Smooth muscle cell (in vitro differentiated cells): ENCODE measurements around the gene TNIK. TPM values are rescaled to one million over a fixed set of nuclear protein-coding genes. Genes with fewer than 3 reads are reported as not detected.

Experiments
- DNase-seq: peaks from one replicate; lab custom pipeline; 2025; ENCODE audit not compliant: unreplicated experiment; lab: John Stamatoyannopoulos, UW
- H2AFZ ChIP-seq: fragments of 200-600 bp; sonication (generic); 2 replicates; pipeline ENCODE4 v1.6.0; 2016; ENCODE audit warnings: antibody characterized with exemption, low read depth, mild to moderate bottlenecking
- H3F3A ChIP-seq: fragments of 200-600 bp; sonication (generic); 2 replicates; pipeline ENCODE4 v1.6.0; 2017; ENCODE audit warnings: antibody characterized with exemption, low read depth
- H3K27ac ChIP-seq: fragments of 200-600 bp; sonication (generic); 2 replicates; pipeline ENCODE4 v1.5.1; 2016; ENCODE audit warnings: low read depth, mild to moderate bottlenecking
- H3K27me3 ChIP-seq: fragments of 200-600 bp; sonication (generic); 2 replicates; pipeline ENCODE4 v1.6.1; 2016; ENCODE audit warnings: low read depth, mild to moderate bottlenecking
- H3K36me3 ChIP-seq: fragments of 200-600 bp; sonication (generic); 2 replicates; pipeline ENCODE4 v1.5.1; 2016; ENCODE audit warnings: low read depth
- H3K4me1 ChIP-seq: fragments of 200-600 bp; sonication (generic); 2 replicates; pipeline ENCODE4 v1.5.1; 2016; ENCODE audit warnings: low read depth
- H3K4me2 ChIP-seq: fragments of 200-600 bp; sonication (generic); 2 replicates; pipeline ENCODE4 v1.6.0; 2016; ENCODE audit warnings: mild to moderate bottlenecking
- H3K4me3 ChIP-seq: fragments of 200-600 bp; sonication (generic); 2 replicates; pipeline ENCODE4 v1.5.1; 2016; ENCODE audit warnings: mild to moderate bottlenecking
- H3K79me2 ChIP-seq: fragments of 200-600 bp; sonication (generic); 2 replicates; pipeline ENCODE4 v1.6.0; 2016; ENCODE audit warnings: low read depth, mild to moderate bottlenecking
- H3K9ac ChIP-seq: fragments of 200-600 bp; sonication (generic); 2 replicates; pipeline ENCODE4 v1.6.0; 2016; ENCODE audit warnings: low read depth
- H3K9me3 ChIP-seq: fragments of 200-600 bp; sonication (generic); replicated peaks from 2 replicates; pipeline ENCODE4 v1.5.1; 2016; ENCODE audit warnings: low read depth
- H4K20me1 ChIP-seq: fragments of 200-600 bp; sonication (generic); 2 replicates; pipeline ENCODE4 v1.6.0; 2016; ENCODE audit warnings: low read depth
- WGBS: methylation state at CpG from one replicate; pipeline ENCODE4 v1.1.7; 2016; ENCODE audit warnings: low lambda C conversion rate; 5-methylcytosine and 5-hydroxymethylcytosine counted together
- polyA plus RNA-seq: library from polyadenylated mRNA; unstranded; fragments of >200 nt; fragmentation: Nextera tagmentation; extraction: Ambion mirVana; gene quantifications from 2 replicates; pipeline ENCODE4 v1.2.1, GENCODE V29; 2016
- total RNA-seq: library from RNA; depleted of rRNA; stranded (reverse); fragments of >200 nt; gene quantifications from 2 replicates; pipeline ENCODE4 v1.2.3, GENCODE V29; 2014
- TF ChIP-seq, protein P1 (sequence below): fragments of 200-600 bp; sonication (generic); IDR thresholded peaks from 2 replicates; pipeline ENCODE4 v1.5.1; 2017; ENCODE audit warnings: borderline replicate concordance, mild to moderate bottlenecking, antibody characterized with exemption; ENCODE audit not compliant: insufficient read depth, poor library complexity, severe bottlenecking

Gene TNIK
- total and polyA plus RNA-seq, 2 experiments from 2014 or later = 10.4 to 12.5 TPM

DNA sequence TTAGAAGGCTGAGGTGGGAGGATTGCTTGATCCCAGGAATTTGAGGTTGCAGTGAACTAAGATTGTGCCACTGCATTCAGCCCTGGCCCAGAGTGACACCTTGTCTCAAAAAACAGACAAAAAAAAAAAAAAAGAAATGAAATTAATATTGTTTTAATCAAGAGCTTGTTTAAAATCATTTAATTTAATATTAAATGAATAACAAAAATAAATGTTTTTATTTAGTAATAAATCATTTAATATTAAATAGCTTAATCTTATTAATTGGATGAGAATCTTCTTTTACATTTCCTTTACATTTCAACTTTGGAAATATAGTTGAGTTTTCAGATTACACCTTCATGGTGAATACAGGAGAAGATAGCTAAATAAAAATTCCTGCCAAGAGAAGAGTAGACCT, 29.7 kb downstream of the TNIK start:
- Histone ChIP-seq H3K9me3 (no peaks in the 10 kb centered on the region), H4K20me1 (peaks cover 13% of the 10 kb centered on the region), H3K36me3 (no peaks in the 10 kb centered on the region), H3K4me1 (peaks cover 16% of the 10 kb centered on the region), H3K79me2 (peaks cover 47% of the 10 kb centered on the region), H2AFZ (no peak overlapping the region), H3K4me2 (no peak overlapping the region), H3K27me3 (no peaks in the 10 kb centered on the region), H3K27ac (no peak overlapping the region), H3F3A (no peaks in the 10 kb centered on the region), H3K4me3 (no peak overlapping the region), H3K9ac (no peak overlapping the region)
- TF ChIP-seq, protein P1, sequence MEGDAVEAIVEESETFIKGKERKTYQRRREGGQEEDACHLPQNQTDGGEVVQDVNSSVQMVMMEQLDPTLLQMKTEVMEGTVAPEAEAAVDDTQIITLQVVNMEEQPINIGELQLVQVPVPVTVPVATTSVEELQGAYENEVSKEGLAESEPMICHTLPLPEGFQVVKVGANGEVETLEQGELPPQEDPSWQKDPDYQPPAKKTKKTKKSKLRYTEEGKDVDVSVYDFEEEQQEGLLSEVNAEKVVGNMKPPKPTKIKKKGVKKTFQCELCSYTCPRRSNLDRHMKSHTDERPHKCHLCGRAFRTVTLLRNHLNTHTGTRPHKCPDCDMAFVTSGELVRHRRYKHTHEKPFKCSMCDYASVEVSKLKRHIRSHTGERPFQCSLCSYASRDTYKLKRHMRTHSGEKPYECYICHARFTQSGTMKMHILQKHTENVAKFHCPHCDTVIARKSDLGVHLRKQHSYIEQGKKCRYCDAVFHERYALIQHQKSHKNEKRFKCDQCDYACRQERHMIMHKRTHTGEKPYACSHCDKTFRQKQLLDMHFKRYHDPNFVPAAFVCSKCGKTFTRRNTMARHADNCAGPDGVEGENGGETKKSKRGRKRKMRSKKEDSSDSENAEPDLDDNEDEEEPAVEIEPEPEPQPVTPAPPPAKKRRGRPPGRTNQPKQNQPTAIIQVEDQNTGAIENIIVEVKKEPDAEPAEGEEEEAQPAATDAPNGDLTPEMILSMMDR = no peak
- no peak for DNase-seq

DNA sequence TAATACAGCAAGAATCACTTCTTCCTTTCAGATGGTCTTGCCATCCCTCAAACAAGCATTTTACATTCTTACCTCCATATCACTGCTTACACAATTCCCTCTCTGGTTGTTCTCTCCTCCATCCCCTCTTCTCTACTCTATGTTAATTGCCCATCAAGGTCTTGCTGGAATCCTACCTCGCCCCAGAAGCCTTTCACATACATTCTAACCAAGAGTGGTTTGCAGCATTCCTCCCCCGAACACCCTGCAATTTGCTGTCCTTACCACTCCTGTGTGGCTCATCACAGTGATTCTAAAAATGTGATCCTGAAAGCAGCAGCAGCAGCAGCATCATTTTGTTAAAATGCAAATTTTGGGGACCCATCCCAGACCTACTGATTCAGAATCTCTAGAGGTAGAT, 30.6 kb downstream of the TNIK start:
- DNase-seq = no peak
- TF ChIP-seq, protein P1 = no peak
- peaks cover 38% of the 10 kb centered on the region for H3K79me2 ChIP-seq

DNA sequence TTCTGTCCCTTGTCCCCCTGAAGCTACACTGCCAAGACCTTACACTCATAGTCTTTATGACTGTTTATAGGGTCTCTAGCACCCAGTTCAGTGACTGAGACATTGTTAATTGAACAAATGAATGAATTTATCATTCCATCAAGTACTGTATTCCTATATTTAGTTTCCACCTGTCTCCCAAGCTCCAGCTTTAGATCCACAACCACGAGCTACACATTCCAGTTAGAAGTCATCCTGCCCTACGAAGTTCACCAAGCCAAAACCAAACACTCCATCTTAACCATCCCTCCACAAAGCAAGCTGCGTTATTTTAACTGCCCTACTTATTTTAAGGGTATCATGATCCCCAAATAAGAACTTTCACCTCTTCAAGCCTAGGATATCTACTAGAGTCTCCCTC, 31.3 kb downstream of the TNIK start:
- no peaks in the 10 kb centered on the region for H3K9me3 ChIP-seq
- TF ChIP-seq, protein P1 = no peak
- no peaks in the 10 kb centered on the region for H3K36me3 ChIP-seq
- WGBS = 91% methylated on average over 3 of the region's 3 CpGs
- no peak overlapping the region for H3K9ac ChIP-seq
- no peaks in the 10 kb centered on the region for H3F3A ChIP-seq
- peaks cover 32% of the 10 kb centered on the region for H3K79me2 ChIP-seq
- no peak for DNase-seq
- no peak overlapping the region for H2AFZ ChIP-seq
- H3K4me2 ChIP-seq = no peak overlapping the region
- H3K27ac ChIP-seq = no peak overlapping the region
- H3K4me1 ChIP-seq = peaks cover 16% of the 10 kb centered on the region
- no peak overlapping the region for H3K4me3 ChIP-seq
- H4K20me1 ChIP-seq = peaks cover 13% of the 10 kb centered on the region
- H3K27me3 ChIP-seq = no peaks in the 10 kb centered on the region

More for the DNA sequence above, 30.6 kb downstream of the TNIK start:
- H2AFZ ChIP-seq = no peak overlapping the region
- H3K4me1 ChIP-seq = peaks cover 16% of the 10 kb centered on the region
- H3K4me2 ChIP-seq = no peak overlapping the region
- WGBS = 73% methylated on average over 2 of the region's 2 CpGs
- no peaks in the 10 kb centered on the region for H3K27me3 ChIP-seq
- no peak overlapping the region for H3K9ac ChIP-seq
- H3K27ac ChIP-seq = no peak overlapping the region
- H3K9me3 ChIP-seq = no peaks in the 10 kb centered on the region
- no peaks in the 10 kb centered on the region for H3F3A ChIP-seq
- H3K36me3 ChIP-seq = no peaks in the 10 kb centered on the region
- H4K20me1 ChIP-seq = peaks cover 13% of the 10 kb centered on the region
- no peak overlapping the region for H3K4me3 ChIP-seq

DNA sequence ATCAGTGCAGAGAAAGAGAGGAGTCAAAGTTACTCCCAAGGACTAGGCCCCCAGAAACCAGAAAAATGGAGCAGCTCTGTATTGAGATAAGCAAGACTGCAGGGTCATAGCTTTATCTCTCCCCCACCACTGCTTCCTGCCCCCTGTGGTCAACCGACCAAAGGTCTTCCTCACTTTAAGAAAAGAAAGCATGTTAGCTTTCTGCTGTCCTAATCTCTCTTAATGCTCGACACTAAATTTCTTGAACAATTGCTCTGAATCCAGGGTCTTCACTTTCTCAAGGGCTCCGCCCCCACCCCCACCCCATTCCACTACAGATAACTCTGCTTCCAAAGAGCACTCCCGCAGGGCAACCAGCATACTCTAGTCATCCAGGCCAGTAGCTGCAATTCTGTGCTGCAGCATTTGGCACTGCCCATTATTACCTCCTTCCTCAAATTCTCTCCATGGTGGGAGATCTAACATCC, 31.9 kb downstream of the TNIK start:
- H3K36me3 ChIP-seq = no peaks in the 10 kb centered on the region
- no peak overlapping the region for H3K9ac ChIP-seq
- DNase-seq = no peak
- H3F3A ChIP-seq = no peaks in the 10 kb centered on the region
- no peaks in the 10 kb centered on the region for H3K9me3 ChIP-seq
- H2AFZ ChIP-seq = no peak overlapping the region
- H3K4me1 ChIP-seq = peaks cover 16% of the 10 kb centered on the region
- H3K4me2 ChIP-seq = no peak overlapping the region
- peaks cover 13% of the 10 kb centered on the region for H4K20me1 ChIP-seq
- TF ChIP-seq, protein P1 = no peak
- H3K79me2 ChIP-seq = peaks cover 29% of the 10 kb centered on the region
- WGBS = 33% methylated on average over 4 of the region's 4 CpGs
- no peak overlapping the region for H3K4me3 ChIP-seq
- H3K27ac ChIP-seq = no peak overlapping the region
- no peaks in the 10 kb centered on the region for H3K27me3 ChIP-seq
